ENCODE measurements around the gene TOM1.

Gene TOM1

DNA sequence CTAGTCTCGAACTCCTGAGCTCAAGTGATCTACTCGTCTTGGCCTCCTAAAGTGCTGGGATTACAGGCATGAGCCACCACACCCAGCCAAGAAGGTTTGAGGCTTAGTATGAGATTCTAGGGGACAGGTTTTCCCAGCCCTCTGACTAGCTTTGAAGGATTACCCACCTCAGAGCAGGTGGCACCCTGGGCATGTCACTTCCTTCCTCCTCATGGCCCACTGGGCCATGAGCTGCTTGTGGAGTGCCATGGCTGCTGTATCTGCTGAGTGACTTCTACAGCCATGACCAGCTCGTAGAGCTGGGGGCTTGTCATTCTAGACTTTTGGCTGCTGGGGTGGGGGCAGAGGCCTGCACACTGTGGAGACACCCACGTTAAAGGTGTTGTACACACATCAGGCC lies 25.1 kb downstream of the TOM1 start:
- DNase-seq = no peak

DNA sequence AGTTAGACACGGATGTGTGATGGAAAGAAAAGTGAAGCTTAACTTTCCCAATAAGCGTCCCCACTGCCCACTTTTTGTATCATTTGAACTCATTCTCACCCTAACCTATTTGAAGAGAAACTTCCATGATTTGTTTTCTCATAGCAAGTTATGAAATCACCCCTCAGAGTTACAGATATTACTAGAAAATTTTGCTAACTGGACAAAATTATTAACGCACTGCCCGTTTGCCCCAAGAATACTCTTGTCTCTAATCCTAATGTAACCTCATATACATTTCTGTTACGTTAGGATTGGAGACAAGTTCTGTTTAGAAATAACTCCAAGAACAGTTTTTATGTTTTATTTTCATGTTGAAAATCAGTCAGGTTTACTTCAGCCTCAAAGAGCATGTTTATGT lies 25.5 kb downstream of the TOM1 start:
- no peak for DNase-seq

DNA sequence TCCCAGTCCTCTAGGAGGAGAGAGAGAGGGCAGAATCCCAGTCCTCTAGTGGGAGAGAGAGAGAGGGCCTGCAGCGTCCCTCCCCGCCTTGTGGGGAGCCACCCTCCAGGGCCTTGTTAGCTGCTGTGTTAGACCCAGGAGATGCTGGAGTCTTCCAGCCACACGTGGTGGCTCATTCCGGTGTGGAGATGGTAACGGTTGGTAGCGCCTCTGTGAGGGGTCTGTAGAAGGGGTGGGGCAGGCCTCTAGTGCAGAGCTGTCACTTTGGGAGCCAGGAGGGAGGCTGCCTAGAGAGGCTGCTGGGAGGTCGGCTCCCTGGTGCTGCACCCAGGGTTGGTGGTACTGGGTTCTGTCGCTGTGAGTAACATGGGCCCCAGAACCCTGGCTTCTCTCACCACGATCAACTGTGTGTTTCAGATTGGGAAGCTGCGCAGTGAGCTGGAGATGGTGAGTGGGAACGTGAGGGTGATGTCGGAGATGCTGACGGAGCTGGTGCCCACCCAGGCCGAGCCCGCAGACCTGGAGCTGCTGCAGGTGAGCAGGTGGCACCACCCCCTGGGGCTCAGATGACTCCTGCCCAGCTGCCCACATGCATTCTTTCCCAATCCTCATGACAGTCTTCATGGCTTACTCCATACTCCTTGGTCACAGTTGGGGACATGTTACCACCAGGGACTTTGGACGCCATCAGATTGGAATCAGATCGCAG lies 27.3 kb downstream of the TOM1 start:
- no peak for DNase-seq

DNA sequence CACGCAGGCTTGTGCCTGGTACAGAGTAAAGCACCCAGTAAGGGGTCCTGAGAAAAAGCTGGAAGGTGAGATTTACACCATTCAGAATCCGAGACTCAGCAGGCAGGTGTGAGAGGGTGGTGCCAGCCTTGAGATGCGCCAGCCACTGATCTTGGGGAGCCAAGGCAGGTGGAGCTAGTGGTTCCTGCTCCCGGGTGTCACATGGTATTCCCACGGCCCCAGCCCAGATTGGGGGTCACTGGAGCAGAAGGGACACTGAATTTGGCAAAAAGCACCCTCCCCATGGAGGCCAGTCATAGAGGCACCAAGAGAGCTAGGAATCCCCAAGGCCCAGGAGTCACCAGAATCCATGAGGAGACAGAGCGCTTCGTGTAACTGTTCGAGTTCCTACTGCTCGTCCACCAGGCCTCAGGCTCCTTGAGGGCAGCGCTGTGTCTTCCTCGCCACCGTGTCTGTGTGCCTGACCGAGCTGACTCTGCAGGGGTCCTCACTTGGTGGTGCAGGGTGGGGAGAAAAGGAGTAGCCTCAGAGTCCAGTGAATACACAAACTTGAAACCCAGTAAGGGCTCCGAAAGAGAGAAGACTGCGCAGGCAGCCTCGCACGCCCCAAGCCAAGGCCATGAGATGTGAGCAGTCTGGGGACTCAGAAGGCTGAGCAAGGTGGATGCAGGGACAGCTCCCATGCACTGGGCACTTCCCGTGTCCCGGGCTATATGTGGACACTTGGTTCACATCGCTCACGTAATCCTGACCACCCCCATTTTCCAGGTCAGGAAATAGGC lies 28.2 kb downstream of the TOM1 start:
- DNase-seq = no peak

DNA sequence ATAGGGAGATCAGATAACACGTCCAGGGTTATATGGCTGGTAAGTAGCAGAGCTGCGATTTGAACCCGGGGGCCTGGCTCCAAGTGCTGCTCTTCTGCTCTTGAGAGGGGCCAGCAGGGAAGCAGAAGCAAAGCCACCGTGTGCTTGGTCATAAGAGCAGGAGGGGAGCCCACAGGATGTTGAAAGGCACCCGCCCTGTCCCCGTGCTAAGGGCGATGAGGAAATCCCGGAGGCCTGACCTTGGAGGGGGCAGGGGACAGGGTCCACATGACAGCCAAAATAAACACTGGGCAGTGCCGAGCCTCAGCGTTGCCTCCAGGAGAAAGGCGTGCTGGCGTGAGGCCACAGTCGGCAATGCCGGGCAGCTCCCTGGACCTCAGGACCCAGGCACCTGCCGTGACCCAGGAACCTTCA lies 28.8 kb downstream of the TOM1 start:
- no peak for DNase-seq

DNA sequence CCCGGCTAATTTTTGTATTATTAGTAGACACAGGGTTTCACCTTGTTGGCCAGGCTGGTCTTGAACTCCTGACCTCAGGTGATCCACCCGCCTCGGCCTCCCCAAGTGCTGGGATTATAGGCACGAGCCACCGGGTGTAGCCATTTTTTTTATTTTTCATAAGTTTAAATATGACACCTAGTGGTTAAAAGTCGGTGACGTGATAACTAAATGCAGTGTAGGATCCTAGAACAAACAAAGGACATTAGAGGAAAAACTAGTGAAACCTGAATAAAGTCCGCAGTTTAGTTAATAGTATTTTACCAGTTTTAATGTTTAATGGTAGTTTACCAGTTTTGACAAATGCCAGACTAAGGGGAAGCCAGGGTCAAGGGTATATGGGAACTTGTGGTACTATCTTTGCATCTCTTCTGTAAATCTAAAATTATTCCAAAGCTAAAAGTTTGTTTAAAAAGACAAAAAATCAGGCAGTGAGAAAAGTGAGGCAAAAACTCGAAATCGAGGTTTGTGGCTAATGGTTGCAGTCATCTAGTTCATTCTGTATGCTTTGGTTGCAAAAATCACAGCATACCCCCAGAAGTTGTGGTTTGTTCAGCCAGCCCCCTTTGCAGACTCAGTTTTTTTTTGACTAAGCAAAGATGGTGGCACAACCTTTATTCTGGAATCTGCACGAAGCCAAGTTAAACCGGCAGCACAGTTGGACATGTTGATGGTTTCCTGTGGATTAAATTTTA lies 29.6 kb downstream of the TOM1 start:
- DNase-seq = no peak

DNA sequence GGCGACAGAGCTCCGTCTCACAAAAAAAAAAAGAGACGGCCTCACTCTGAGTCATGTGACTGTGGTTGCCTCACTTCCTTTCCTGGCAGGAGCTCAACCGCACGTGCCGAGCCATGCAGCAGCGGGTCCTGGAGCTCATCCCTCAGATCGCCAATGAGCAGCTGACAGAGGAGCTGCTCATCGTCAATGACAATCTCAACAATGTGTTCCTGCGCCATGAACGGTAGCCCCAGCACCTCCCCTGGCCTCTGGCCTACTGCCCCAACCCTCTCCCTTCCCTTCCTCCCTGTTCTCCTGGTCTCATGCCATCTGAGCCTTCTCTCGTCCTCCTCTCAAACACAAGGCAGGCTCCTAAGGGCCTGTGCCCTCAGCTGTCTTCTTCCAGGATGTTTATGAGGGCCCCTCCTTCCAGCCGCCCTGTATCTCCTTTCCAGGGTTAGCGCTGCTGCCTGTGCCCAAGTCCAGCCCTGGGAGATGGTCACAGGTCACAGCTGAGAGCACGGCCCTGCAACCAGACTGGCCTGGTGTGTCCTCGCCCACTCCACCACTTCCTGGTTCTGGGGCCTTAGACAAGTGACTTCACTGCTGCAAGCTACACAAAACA lies 30.7 kb downstream of the TOM1 start:
- no peak for DNase-seq

DNA sequence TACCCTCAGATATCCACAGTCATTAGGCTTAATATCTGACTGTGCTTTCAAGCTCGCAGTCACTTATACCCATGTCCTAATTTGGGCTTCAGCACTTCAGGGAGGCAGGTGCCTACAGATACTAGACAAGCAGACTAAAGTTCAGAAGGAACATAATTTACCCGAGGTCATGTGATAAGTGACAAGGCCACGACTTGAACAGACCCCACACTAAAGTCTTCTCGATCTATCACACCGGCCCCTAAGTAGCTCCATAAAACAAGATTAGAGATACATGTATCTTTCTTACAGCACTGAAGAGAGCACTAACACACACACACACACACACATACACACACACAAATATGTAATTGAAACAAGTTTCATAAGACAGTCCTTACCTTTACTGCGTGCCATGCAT lies 32.6 kb downstream of the TOM1 start:
- no peak for DNase-seq

DNA sequence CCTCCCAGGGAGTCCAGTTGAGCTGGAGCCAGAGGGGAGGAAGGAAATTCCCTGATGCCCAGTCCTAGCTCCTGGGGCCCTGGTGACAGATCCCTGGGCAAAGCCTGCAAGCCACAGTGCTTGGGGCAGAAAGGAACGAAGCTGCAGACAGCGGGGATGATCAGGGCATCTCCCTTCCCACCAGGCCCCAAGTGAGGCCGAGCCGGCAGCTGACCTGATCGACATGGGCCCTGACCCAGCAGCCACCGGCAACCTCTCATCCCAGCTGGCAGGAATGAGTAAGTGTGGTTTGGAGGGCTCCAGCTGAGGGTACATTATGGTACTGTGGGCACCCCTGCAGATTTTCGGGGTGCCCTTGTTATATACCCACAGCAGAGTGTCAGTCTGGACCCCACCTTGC lies 33.5 kb downstream of the TOM1 start:
- DNase-seq = no peak

DNA sequence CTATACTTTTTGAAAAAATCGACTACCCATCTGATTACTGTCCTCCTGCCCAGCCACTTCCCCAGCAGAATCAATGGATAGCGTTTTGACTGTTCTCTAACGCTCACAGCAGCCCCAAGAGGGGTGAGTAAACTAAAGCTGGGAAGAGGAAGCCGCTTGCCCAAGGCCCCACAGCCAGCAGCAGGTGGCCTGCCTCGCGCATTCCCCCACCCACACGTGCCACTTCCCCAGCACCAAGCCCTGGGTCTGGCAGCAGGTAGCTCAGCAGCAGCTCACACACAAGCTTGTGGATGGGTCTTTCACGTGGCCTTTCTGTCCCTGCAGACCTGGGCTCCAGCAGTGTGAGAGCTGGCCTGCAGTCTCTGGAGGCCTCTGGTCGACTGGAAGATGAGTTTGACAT lies 34.3 kb downstream of the TOM1 start:
- no peak for DNase-seq

DNA sequence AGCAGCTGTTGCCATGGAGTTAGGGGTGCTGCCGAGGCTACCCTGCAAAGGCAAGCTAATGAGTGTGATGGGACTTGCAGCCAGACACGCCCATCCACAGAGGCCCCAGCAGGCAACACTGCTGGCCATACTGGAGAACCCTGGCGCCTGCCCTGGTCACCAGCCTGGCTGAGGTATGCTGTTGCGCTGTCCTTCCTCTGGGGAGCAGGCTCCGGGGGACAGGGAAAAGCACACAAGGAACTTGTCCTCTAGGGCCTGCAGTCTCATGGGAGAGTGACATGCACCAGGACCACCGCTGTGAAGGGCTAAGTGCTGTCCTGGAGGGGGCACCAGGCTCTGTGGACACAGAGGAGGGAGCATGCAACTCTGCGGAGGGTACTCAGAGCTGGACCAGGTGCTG lies 35.8 kb downstream of the TOM1 start:
- no peak for DNase-seq

DNA sequence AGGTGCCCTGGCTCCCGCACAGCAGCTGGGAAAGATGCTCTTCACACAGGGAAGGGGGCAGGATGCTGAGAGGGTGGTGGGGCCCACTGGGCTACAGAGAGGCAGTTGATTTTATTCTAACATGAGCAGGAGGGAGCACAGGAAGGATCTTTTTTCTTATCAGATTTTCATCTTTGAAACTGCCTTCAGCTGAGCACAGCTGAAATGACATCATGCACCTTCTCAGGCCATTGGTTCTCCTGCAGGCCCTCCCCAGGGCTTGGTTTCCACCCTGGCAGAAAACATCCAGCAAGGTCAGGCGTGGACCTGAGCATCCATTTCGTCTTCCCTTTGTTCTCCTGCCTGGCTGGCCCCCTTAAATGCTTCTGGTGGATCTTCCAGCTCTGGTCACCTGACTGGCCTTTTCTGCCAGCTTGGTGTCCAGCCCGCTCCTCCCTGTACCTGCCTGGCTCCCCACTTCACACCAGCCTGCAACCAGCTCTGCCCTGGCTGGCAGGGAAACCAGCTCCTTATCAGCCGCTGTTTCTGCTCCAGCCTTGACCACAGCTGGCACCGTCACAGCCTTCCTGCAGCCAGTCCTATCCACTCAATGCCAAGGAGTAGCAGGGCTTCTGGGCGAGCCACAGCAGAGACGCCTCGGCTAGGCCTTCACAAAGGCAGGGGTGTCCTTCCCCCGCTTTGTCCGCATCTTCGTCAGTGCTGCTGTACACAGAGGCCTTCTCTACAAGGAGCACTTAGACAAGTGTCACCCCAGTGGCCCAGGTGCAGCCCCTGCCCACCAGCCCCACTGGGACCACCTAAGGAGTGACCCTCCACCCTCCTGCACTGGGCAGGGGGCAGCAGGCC lies 36.5 kb downstream of the TOM1 start:
- no peak for DNase-seq

DNA sequence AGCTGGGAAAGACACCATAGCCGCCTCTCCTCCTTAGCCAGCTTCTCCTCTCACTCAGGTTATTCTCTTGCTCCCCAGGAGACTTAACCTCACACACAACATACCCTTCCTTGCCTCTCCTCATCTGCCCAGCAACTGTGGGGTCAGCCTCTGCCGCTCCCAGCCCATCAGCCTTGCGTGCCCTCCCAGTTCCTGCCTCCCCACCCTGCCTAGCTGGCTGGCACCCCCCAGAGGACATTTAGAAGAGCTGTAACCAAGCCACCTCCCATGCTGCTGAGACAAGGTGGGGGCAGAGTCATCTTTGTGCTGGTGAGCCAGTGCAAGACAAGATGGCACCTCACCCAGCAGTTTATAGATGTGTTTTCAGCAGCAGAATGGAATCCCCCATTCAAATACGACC lies 38.2 kb downstream of the TOM1 start:
- DNase-seq = no peak

DNA sequence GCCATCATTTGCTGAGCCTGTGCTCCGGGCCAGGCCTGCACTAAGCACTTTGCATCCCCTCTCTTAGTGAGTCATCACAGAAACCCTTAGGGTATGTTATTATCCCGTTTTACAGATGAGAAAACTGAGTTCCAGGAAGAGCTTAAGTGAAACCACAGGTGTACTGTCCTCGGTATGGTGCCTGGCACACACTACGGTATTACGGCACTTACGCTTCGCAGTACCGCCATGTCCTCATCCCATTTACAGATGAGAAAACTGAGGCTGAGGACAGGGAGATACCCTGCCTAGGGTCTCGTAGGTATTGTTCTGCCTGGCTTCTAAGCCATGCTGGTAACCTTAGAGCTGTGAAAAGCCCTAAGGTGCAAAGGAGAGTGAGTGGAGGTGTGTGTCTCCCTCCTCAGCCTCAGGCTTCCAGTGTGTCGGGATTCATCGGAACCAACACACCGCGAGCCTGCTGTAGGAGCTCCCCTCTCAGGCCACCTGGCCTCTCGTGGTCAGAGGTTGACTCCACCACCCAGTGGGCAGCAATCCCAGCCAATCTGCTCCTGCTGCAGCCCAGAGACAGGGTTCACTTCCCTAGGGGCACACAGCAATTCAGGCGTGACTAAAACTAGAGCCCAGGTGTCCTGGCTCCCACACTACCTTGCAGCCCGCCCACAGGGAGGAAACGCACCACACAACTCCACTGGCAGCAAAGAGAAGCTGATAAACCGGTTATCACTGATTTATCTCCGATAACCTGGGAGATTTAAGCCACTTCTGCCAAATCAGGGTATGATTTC lies 41.6 kb downstream of the TOM1 start:
- no peak for DNase-seq

DNA sequence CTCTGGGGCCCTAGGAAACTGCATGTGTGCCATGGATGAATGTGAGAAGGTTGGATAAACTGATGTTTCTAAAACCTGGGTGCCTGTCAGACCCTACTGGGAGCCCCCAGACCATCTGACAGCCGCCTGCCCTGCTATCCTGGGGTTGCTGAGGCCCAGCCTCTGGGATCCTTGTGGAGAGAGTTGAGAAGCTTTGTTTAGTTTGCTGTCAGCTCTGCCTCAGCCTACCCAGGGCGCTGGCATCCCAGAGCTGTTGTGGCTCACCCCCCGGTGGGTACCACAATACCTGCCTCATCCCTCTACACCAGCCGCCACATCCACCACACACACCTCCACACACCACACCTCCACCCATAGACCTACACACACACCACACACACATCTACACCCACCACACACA lies 42.7 kb downstream of the TOM1 start:
- no peak for DNase-seq

DNA sequence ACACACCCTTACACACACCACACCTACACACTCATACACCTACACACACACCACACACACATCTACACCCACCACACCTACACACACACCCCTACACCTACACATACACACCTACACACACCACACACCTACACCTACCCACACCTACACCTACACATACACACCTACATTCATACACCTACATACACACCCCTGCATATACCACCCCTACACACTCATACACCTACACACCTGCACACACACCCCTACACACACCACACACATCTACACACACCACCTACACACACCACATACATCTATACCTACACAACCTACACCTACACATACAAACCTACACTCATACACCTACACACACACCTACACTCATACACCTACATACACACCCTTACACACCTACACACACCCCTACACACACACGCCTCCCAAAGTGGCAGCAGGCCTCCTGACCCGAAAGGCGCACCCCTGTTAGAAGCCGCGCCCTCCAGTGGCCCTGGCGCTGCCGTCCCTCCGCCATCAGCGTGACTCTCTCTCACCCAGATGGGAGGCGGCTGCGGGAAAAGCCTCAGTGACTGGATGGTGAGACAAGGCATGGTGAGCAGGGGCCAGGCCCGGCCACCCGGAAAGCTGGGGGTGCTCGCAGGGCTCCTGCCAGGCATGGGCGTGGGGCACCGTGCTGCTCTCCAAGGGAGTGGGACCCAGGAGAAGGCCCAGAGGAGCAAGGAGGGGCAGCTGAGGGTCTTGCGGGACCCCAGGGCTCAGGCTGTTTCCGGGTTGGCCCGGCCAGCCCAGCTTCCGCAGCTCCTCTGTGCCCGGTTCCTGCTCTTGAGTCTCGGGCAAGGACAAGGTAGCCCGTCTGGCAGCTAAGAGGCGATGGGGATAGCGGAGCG lies 44.2 kb downstream of the TOM1 start:
- no peak for DNase-seq

DNA sequence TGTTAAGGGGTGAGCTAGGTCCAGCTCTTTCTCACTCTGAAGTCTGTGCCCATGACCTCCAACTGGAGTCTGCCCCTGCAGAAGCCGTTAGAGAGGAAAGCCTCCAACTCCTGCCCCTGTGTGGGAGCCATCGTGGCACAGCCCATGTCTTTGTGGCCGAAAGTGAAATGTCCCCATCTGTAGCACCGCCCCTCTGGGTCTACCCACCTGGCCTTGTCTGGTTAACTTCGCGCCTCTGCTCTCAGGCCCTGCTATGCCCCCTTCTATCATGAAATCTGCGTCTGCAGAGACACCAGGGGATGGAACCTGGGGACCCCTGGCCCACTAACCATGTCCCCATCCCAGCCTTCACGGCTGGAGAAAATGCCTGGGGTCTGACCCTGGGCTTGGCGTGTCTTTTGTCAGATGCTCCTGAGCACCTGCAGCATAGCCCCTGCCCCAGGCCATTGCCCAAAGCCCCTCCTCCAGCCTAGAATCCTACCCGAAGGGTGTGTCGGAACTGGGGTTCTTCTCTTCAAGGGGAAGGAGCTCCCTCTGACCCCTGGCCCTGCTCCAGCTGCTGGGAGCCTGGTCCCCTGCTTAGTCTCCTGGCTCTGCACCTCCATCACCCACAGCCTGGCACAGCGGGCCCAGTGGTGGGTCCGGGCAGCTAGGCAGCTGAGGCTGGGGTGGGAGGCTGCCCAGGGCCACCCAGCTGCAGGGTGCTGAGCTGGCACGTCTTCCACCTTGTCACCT lies 45.4 kb downstream of the TOM1 start:
- peak; percentile 83 for DNase-seq

DNA sequence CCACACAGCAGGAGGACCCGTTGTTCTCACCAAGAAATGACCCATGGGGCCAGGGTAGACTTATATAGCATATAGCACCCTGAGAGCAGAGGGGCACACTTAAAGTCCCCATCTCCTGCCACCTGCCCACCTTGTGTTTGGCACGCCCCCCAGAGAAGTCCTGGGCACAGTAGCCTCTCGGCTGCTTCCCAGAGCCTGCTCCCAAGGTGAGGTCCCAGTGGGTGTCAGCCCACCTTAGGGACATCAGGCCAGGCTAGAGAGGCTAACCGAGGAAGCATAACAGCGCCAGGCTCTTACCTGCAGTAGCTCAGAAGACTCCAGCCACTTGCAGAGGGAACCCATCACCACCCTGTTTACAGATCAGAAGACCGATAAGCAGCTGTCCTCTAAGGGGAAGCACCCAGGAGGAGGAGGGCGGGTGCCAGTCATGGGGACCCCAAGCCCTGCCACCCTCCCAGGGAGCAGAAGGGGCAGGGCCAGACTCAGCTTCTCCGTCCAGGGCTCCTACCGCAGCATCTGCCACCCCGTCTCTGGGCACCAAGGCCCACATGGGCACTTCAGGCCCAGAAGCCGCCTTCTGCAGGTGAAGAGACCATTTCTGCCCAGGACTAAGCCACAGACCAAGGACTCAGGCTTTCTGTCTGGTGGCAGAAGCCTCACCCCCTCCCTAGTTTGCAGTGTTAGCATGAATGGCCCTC lies 46.3 kb downstream of the TOM1 start:
- DNase-seq = no peak

DNA sequence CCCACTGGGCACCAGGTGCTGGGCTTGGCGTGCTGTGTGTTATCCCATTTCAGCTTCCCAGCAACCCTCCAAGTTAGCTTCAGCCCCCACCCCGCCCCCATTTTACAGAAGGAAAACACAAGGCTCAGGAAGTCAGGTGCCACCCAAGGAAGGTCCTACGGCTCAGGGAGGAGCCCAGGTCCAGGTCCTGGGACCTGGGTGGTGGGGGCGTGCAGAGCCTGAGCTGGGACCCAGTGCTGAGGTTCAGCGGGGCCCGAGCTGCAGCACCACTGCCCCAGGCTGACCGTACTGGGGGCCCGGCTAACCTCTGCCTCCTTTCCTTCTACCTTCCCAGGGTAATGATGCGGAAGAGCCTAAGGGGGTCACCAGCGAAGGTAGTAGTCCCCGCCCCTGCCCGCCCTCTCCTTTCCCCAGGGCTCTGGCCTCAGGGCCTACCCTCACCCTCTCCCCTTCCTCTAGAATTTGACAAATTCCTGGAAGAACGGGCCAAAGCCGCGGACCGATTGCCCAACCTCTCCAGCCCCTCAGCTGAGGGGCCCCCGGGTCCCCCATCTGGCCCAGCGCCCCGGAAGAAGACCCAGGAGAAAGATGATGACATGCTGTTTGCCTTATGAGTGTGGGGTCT lies 47.0 kb downstream of the TOM1 start:
- no peak for DNase-seq
